Measurements from ENCODE around the gene YIPF5. TPM values are rescaled to one million over a fixed set of nuclear protein-coding genes. Genes with fewer than 3 reads are reported as not detected.

Gene YIPF5
- total RNA-seq, 2 donors from 2014 or later: 40.9 to 43.7 TPM

- no peaks in the 10 kb centered on the region for H3K4me1 Mint-ChIP-seq (ENCODE audit: low read depth)
- no peaks in the 10 kb centered on the region for H3K36me3 Mint-ChIP-seq (ENCODE audit: insufficient read depth in 2 of 2)
- DNase-seq (no peak), ATAC-seq (replicated peaks in 1 of 2) (no peak)
- no peaks in the 10 kb centered on the region for H3K9me3 Mint-ChIP-seq
- peaks cover 6% of the 10 kb centered on the region for H3K27me3 Mint-ChIP-seq (ENCODE audit: low read depth)
- H3K4me3 Mint-ChIP-seq: no peak overlapping the region
- H3K27ac Mint-ChIP-seq: no peak overlapping the region
Observed at GRCh38 chr5:144195448-144195847, 25.0 kb upstream of the YIPF5 start.

- Mint-ChIP-seq H3K9me3 (no peaks in the 10 kb centered on the region), H3K4me1 (ENCODE audit: low read depth) (no peaks in the 10 kb centered on the region), H3K27me3 (ENCODE audit: low read depth) (peaks cover 6% of the 10 kb centered on the region), H3K27ac (no peak overlapping the region), H3K36me3 (ENCODE audit: insufficient read depth in 2 of 2) (no peaks in the 10 kb centered on the region), H3K4me3 (no peak overlapping the region)
- DNase-seq: no peak
- no peak for ATAC-seq (replicated peaks in 1 of 2)
Observed at GRCh38 chr5:144194144-144194543, 23.7 kb upstream of the YIPF5 start.

- Mint-ChIP-seq H3K27me3 (ENCODE audit: low read depth) (no peaks in the 10 kb centered on the region), H3K9me3 (no peaks in the 10 kb centered on the region), H3K4me3 (no peak overlapping the region), H3K36me3 (ENCODE audit: insufficient read depth in 2 of 2) (no peaks in the 10 kb centered on the region), H3K4me1 (ENCODE audit: low read depth) (no peaks in the 10 kb centered on the region), H3K27ac (no peak overlapping the region)
- DNase-seq (no peak), ATAC-seq (replicated peaks in 1 of 2) (no peak)
Observed at GRCh38 chr5:144192661-144193060, 22.2 kb upstream of the YIPF5 start.

GRCh38 chr5:144191998-144192397 lies 21.5 kb upstream of the YIPF5 start:
- H3K4me1 Mint-ChIP-seq (ENCODE audit: low read depth): no peaks in the 10 kb centered on the region

GRCh38 chr5:144191531-144191930 lies 21.1 kb upstream of the YIPF5 start:
- H3K27me3 Mint-ChIP-seq (ENCODE audit: low read depth): no peaks in the 10 kb centered on the region
- H3K9me3 Mint-ChIP-seq: no peaks in the 10 kb centered on the region
- H3K4me3 Mint-ChIP-seq: no peak overlapping the region
- no peak for DNase-seq
- no peaks in the 10 kb centered on the region for H3K36me3 Mint-ChIP-seq (ENCODE audit: insufficient read depth in 2 of 2)
- peak overlapping the region; percentile 75 for H3K27ac Mint-ChIP-seq
- no peak for ATAC-seq (replicated peaks in 1 of 2)
- H3K4me1 Mint-ChIP-seq (ENCODE audit: low read depth): no peaks in the 10 kb centered on the region

More at GRCh38 chr5:144191998-144192397, 21.5 kb upstream of the YIPF5 start:
- H3K36me3 Mint-ChIP-seq (ENCODE audit: insufficient read depth in 2 of 2): no peaks in the 10 kb centered on the region
- no peaks in the 10 kb centered on the region for H3K27me3 Mint-ChIP-seq (ENCODE audit: low read depth)
- peak; percentile 33 to 36 for DNase-seq
- no peak overlapping the region for H3K27ac Mint-ChIP-seq
- no peak overlapping the region for H3K4me3 Mint-ChIP-seq
- no peaks in the 10 kb centered on the region for H3K9me3 Mint-ChIP-seq
- peak; percentile 65 to 70 for ATAC-seq (replicated peaks in 1 of 2)

GRCh38 chr5:144189800-144190429 lies 19.5 kb upstream of the YIPF5 start:
- Mint-ChIP-seq H3K4me1 (ENCODE audit: low read depth) (no peaks in the 10 kb centered on the region), H3K36me3 (ENCODE audit: insufficient read depth in 2 of 2) (no peaks in the 10 kb centered on the region), H3K9me3 (no peaks in the 10 kb centered on the region), H3K27ac (peak overlapping the region; percentile 76), H3K4me3 (peak overlapping the region in 1 of 2 donors; percentile 75), H3K27me3 (ENCODE audit: low read depth) (no peaks in the 10 kb centered on the region)
- DNase-seq: peak; percentile 79 to 83
- ATAC-seq (replicated peaks in 1 of 2): peak; percentile 81 to 84

- Mint-ChIP-seq H3K4me3 (peak overlapping the region in 1 of 2 donors; percentile 38), H3K4me1 (ENCODE audit: low read depth) (no peaks in the 10 kb centered on the region)
Observed at GRCh38 chr5:144187699-144188294, 17.3 kb upstream of the YIPF5 start.

GRCh38 chr5:144183254-144183889 lies 12.9 kb upstream of the YIPF5 start:
- no peaks in the 10 kb centered on the region for H3K36me3 Mint-ChIP-seq (ENCODE audit: insufficient read depth in 2 of 2)
- no peaks in the 10 kb centered on the region for H3K4me1 Mint-ChIP-seq (ENCODE audit: low read depth)
- H3K27ac Mint-ChIP-seq: no peak overlapping the region

More at GRCh38 chr5:144187699-144188294, 17.3 kb upstream of the YIPF5 start:
- Mint-ChIP-seq H3K27ac (peak overlapping the region; percentile 68), H3K36me3 (ENCODE audit: insufficient read depth in 2 of 2) (no peaks in the 10 kb centered on the region), H3K27me3 (ENCODE audit: low read depth) (no peaks in the 10 kb centered on the region), H3K9me3 (no peaks in the 10 kb centered on the region)
- DNase-seq (peak; percentile 71 to 76), ATAC-seq (replicated peaks in 1 of 2) (peak; percentile 34 to 38)

GRCh38 chr5:144179226-144179625 lies 8.8 kb upstream of the YIPF5 start:
- Mint-ChIP-seq H3K4me1 (ENCODE audit: low read depth) (no peaks in the 10 kb centered on the region), H3K9me3 (no peaks in the 10 kb centered on the region), H3K36me3 (ENCODE audit: insufficient read depth in 2 of 2) (no peaks in the 10 kb centered on the region), H3K4me3 (no peak overlapping the region), H3K27ac (no peak overlapping the region), H3K27me3 (ENCODE audit: low read depth) (no peaks in the 10 kb centered on the region)
- DNase-seq (no peak), ATAC-seq (replicated peaks in 1 of 2) (no peak)

More at GRCh38 chr5:144183254-144183889, 12.9 kb upstream of the YIPF5 start:
- H3K9me3 Mint-ChIP-seq: no peaks in the 10 kb centered on the region
- no peaks in the 10 kb centered on the region for H3K27me3 Mint-ChIP-seq (ENCODE audit: low read depth)
- H3K4me3 Mint-ChIP-seq: no peak overlapping the region
- no peak for DNase-seq
- no peak for ATAC-seq (replicated peaks in 1 of 2)

- no peaks in the 10 kb centered on the region for H3K9me3 Mint-ChIP-seq
Observed at GRCh38 chr5:144177548-144177947, 7.1 kb upstream of the YIPF5 start.

GRCh38 chr5:144173766-144174165 lies 3.3 kb upstream of the YIPF5 start:
- Mint-ChIP-seq H3K4me3 (no peak overlapping the region), H3K9me3 (peaks cover 0 to 3% of the 10 kb centered on the region in 2 donors), H3K4me1 (ENCODE audit: low read depth) (peaks cover 19% of the 10 kb centered on the region), H3K27me3 (ENCODE audit: low read depth) (no peaks in the 10 kb centered on the region), H3K36me3 (ENCODE audit: insufficient read depth in 2 of 2) (peaks cover 3% of the 10 kb centered on the region in 2 donors), H3K27ac (no peak overlapping the region)
- ATAC-seq (replicated peaks in 1 of 2): no peak
- DNase-seq: no peak

More at GRCh38 chr5:144177548-144177947, 7.1 kb upstream of the YIPF5 start:
- Mint-ChIP-seq H3K27me3 (ENCODE audit: low read depth) (no peaks in the 10 kb centered on the region), H3K4me1 (ENCODE audit: low read depth) (no peaks in the 10 kb centered on the region), H3K27ac (no peak overlapping the region), H3K36me3 (ENCODE audit: insufficient read depth in 2 of 2) (no peaks in the 10 kb centered on the region), H3K4me3 (no peak overlapping the region)
- ATAC-seq (replicated peaks in 1 of 2) (peak; percentile 34 to 47), DNase-seq (no peak)

- peak overlapping the region; percentile 100 for H3K27ac Mint-ChIP-seq
- no peak for ATAC-seq (replicated peaks in 1 of 2)
- H3K4me1 Mint-ChIP-seq (ENCODE audit: low read depth): peaks cover 41% of the 10 kb centered on the region
- H3K27me3 Mint-ChIP-seq (ENCODE audit: low read depth): no peaks in the 10 kb centered on the region
- peak overlapping the region; percentile 98 to 100 for H3K4me3 Mint-ChIP-seq
- no peak for DNase-seq
- H3K36me3 Mint-ChIP-seq (ENCODE audit: insufficient read depth in 2 of 2): peaks cover 5 to 11% of the 10 kb centered on the region in 2 donors
- peaks cover 0 to 3% of the 10 kb centered on the region in 2 donors for H3K9me3 Mint-ChIP-seq
Observed at GRCh38 chr5:144169904-144170275, 569 bp downstream of the YIPF5 start.

GRCh38 chr5:144167998-144168397 lies 2.5 kb downstream of the YIPF5 start:
- ATAC-seq (replicated peaks in 1 of 2) (no peak), DNase-seq (no peak)
- H3K27ac Mint-ChIP-seq: peak overlapping the region; percentile 65
- H3K4me3 Mint-ChIP-seq: peak overlapping the region; percentile 54 to 100
- peaks cover 5 to 16% of the 10 kb centered on the region in 2 donors for H3K36me3 Mint-ChIP-seq (ENCODE audit: insufficient read depth in 2 of 2)
- no peaks in the 10 kb centered on the region for H3K27me3 Mint-ChIP-seq (ENCODE audit: low read depth)
- H3K9me3 Mint-ChIP-seq: peaks cover 0 to 3% of the 10 kb centered on the region in 2 donors
- H3K4me1 Mint-ChIP-seq (ENCODE audit: low read depth): peaks cover 41% of the 10 kb centered on the region
